ENCODE measurements around the gene PCDH9.

PCDH9 gene

GRCh38 chr13:66503890-66504289, 726.2 kb downstream of the PCDH9 start:
- DNase-seq (ENCODE audit: low spot score): no peak
- TF ChIP-seq, protein P1, sequence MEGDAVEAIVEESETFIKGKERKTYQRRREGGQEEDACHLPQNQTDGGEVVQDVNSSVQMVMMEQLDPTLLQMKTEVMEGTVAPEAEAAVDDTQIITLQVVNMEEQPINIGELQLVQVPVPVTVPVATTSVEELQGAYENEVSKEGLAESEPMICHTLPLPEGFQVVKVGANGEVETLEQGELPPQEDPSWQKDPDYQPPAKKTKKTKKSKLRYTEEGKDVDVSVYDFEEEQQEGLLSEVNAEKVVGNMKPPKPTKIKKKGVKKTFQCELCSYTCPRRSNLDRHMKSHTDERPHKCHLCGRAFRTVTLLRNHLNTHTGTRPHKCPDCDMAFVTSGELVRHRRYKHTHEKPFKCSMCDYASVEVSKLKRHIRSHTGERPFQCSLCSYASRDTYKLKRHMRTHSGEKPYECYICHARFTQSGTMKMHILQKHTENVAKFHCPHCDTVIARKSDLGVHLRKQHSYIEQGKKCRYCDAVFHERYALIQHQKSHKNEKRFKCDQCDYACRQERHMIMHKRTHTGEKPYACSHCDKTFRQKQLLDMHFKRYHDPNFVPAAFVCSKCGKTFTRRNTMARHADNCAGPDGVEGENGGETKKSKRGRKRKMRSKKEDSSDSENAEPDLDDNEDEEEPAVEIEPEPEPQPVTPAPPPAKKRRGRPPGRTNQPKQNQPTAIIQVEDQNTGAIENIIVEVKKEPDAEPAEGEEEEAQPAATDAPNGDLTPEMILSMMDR (IDR thresholded peaks at IDR 0.05; ENCODE audit: extremely low read depth, missing control alignments): no peak

DNA sequence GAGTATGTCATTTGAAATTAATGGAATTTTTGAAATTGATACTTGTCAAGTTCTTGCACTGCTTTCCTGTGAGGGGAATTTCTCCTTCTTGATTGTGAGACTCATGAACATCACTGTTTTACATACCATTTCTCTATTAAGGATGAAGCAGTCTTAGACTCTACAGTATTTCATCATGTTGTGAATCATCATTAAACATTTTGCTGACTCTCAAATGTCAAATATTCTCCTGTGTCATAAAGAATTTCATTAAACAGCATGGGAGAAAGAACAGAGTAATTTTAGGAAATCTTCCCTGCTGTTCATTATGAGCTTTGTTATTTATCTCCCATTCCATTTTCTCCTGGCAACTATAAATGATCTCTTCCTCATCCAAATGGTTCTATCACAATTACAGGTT, 729.0 kb downstream of the PCDH9 start:
- no peak for DNase-seq (ENCODE audit: low spot score)
- TF ChIP-seq, protein P1 (IDR thresholded peaks at IDR 0.05; ENCODE audit: extremely low read depth, missing control alignments): no peak

GRCh38 chr13:66492479-66492878, 737.7 kb downstream of the PCDH9 start:
- TF ChIP-seq, protein P1 (IDR thresholded peaks at IDR 0.05; ENCODE audit: extremely low read depth, missing control alignments): no peak

DNA sequence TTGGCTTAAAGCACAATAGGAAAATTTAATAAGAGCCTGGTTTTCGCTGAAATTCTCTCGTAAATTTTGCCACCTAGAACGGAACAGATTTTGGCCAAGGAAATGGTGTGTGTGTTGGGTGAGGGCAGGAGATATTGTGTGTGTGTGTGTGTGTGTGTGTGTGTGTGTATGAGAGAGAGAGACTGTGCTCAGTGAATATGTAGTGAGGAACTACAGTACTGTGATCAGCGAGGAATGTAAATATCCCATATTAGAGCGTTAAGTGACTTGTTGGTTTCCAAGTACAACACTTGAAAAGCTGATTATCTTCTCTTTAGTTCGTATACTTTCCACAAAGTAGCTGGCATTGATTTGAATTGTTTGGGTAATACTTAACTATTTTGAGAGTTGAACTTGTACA, 738.9 kb downstream of the PCDH9 start:
- TF ChIP-seq, protein P1 (IDR thresholded peaks at IDR 0.05; ENCODE audit: extremely low read depth, missing control alignments): no peak
- DNase-seq (ENCODE audit: low spot score): no peak

More at GRCh38 chr13:66492479-66492878, 737.7 kb downstream of the PCDH9 start:
- DNase-seq (ENCODE audit: low spot score): no peak

- no peak for DNase-seq (ENCODE audit: low spot score)
- TF ChIP-seq, protein P1 (IDR thresholded peaks at IDR 0.05; ENCODE audit: extremely low read depth, missing control alignments): no peak
These were observed 740.5 kb downstream of the PCDH9 start for GRCh38 chr13:66489586-66489985.

DNA sequence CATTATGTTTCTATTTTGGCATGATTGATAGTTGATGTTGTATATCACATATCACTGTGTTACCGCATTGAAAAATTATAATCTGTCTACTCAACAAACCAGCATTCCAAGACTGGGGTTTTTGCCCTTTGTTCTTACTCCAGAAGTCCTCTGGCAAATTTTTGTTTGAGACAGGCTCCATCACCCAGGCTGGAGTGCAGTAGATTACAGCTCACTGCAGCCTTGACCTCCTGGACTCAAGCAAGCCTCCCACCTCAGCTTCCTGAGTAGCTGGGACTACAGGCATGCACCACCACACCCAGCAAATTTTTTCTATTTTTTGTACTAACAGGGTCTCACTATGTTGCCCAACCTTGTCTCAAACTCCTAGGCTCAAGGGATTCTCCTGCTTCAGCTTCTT, 741.0 kb downstream of the PCDH9 start:
- DNase-seq (ENCODE audit: low spot score): no peak
- TF ChIP-seq, protein P1 (IDR thresholded peaks at IDR 0.05; ENCODE audit: extremely low read depth, missing control alignments): no peak

DNA sequence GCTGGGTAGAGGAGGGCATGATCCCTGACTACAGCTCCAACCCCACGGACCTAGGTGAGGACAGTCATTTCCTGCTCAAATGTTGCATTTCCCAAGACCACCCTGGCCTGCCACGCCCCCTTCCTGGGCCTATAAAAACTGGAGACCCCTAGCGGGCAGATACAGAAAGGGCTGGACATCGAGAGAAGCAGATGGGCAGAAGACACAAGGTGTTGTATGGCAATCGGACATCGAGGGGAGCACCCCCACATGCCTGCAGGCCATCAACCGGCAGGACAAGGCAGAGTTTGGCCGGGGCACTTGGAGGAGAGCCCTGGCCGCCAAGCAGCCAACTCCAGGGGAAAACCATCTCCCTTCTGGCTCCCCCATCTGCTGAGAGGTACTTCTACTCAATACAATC, 746.4 kb downstream of the PCDH9 start:
- no peak for DNase-seq (ENCODE audit: low spot score)
- TF ChIP-seq, protein P1 (IDR thresholded peaks at IDR 0.05; ENCODE audit: extremely low read depth, missing control alignments): no peak

Data from GM20000 (cell line).